ENCODE results near the gene CFAP300.
A peak's percentile ranks its signal among the peaks of the same experiment; 100 is the strongest.

The CFAP300 gene

DNA sequence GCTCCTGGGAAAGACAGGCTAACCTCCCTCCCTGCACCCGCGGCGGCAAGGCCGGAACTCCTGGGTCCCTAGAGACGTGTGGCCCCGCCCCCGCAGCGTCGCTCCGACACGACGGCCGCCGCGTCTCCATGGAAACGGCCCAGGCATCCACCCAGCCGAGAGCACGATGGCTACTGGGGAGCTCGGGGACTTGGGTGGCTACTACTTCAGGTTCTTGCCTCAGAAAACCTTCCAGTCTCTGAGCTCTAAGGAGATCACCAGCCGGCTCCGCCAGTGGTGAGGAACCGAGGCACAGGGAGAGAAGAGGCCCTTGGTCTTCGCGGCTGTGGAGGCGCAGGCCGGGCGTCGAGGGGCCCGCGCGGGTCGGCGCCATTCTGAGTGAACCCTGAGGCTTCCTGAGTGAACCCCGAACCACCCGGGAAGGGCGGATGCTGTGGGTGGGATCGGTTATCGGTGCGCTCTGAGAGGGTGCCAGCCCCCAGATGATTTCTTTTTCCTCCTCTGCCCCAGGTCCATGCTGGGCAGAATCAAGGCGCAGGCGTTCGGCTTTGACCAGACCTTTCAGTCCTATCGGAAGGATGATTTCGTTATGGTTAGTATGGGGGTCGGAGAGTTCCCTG lies at the start of gene CFAP300:
TSS of gene CFAP300 (plus strand) at position 133 of the 620 bp plus-strand sequence. CDS start at position 167, 34 bp downstream.
- peak; percentile 80 to 92 for DNase-seq

DNA sequence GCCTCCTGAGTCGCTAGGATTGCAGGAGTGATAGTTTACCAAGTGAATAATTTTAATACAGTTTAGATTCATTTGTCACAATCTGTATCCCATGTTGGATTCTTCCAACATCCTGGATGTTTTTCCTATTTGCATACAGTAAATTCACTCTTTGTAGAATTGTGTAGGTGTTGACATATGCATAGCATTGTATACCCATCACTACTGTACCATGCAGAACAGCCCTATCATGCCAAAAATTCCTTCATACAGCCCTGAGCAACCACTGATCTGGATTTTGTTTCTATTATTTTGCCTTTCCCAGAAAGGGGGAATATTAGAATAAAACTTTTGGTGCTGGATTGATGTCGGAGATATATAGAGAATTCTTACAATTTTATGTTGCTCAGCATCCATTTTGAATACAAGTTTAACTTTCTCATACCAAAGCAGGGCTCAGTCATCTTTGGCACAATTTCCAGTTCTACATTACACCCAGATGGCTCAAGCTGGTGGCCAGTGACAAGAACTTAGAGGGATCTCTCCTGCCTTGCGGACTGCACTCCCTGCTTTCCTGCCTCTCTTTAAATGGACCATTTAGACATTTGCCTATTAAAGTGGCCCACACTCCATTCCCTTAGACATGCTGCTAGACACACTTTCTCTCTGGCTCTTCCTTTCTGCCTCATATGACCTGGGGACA lies 45.4 kb upstream of the CFAP300 start:
- DNase-seq = no peak

DNA sequence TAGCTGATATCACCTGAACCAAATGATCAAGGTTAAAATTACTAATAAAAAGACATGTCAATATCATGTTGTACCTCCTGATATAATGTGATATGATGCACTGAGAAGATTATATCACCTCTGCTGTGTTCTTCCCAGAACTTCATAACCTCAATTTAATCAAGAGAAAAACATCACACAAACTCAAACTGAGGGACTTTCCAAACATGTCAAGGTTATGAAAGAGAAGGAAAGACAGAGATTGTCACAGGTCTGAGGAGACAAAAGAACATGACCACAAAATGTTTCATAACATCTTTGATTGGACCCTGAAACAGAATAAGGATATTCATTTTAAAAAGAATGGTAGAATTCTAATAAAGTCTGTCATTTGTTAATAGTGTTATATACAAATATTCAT lies 43.0 kb upstream of the CFAP300 start:
- no peak for DNase-seq

DNA sequence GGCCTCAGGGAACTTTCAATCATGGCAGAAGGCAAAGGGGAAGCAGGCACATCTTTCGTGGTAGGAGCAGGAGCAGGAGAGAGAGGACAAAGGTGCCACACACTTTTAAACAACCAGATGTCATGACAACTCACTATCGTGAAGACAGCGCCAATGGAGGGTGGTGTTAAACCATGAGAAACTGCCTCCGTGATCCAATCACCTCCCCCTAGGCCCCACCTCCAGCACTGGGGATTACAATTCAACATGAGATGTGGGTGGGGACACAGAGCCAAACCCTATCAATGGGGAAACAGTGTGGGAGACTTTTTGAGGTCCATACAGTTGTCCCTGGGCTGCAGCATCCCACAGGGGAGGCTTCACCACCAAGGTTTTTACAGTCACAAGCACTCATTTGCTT lies 41.9 kb upstream of the CFAP300 start:
- no peak for DNase-seq

GRCh38 chr11:102006835-102007566 lies 40.2 kb upstream of the CFAP300 start:
- DNase-seq = peak in 1 of 2 experiments; percentile 12

DNA sequence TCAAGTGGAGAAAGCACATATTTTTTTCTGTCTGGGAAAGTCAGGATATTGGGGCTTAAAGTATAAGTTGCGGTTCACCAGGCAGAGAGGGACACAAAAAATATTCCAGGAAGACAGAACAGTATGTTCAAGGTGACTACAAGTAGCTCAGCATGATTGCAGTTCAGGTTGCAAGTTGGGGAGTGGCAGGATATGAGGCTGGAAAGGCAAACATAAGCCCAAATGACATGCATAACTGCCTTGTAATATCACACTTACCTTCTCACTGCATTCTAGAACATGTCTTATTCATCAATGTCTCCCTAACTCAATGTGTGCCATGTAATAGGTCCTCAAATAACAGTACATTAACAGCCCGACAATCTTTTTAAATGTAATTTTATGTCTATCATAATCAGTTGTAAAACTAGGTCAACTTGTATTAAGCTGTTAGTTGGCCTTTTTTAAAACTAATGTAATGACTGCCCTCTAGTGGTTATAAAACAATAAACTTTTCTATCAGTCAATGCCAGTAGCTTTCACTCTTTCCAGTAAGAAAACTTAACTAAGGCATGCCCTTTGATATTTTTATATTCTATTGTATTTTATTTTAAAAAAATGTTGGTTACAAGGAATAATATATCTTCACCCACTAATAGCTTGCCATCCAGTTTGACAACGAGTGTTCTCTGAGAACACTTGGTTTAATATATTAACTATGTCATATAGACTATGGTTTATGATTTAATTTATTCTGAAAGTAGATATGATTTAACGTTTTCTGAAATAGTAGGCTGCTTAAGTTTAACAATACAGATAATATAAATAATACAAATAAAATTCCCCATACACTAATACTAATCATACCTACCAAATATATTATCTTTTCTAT lies 39.4 kb upstream of the CFAP300 start:
- DNase-seq = peak; percentile 16 to 51

DNA sequence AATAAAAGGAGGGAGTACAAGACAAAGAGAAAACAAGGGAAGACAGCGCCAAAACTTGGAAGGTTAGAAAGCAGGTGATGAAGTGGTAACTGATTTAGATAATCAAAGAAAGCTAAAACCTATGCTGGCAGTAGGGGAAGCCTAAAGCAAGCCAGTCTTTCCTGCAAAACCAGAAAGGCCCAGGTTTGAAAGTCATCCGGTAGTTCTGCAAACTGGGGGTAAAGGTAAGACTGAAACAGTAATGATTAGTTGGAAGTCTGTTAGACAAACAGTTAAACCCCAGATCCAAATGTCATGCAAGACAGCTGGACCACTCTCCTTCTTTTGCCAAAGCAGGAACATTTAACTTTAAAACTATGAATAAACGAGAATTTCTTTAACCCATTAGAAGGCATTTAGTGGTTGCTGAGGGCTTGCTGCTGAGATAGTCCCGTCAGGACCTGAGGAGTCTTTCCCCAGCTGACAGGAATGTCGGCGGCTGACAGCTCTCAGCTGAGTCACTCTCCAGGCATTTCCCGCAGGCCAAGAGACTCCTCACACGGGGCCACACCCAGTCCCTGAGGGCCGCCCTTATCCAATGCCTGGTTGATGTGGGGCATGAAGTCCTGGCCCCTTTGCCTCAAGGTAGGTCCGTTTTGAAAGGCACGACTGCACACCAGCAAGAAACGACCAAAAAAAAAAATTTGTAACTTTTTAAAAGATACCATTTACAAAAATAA lies 36.3 kb upstream of the CFAP300 start:
- no peak for DNase-seq

- no peak for DNase-seq
Observed at GRCh38 chr11:102012946-102013345, 34.3 kb upstream of the CFAP300 start.

GRCh38 chr11:102014756-102015155 lies 32.5 kb upstream of the CFAP300 start:
- no peak for DNase-seq

DNA sequence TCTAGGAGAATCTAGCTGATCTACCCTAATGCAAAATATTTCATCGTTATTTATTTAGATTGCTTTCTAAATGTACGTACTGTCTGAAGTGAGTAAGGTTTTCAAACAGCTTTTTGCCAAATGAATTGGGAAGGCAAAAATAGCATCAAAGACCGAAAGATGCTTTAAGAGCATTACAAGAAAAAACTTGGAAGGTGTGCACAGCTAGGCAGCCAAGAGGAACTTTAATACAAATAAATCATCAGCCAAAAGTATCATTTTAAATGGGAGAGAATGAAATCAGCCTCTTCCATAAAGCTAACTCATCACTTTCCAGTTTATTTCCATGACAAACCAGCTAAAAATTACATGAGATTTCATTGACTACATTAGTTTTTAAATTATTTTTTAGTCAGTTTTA lies 30.2 kb upstream of the CFAP300 start:
- DNase-seq = no peak

DNA sequence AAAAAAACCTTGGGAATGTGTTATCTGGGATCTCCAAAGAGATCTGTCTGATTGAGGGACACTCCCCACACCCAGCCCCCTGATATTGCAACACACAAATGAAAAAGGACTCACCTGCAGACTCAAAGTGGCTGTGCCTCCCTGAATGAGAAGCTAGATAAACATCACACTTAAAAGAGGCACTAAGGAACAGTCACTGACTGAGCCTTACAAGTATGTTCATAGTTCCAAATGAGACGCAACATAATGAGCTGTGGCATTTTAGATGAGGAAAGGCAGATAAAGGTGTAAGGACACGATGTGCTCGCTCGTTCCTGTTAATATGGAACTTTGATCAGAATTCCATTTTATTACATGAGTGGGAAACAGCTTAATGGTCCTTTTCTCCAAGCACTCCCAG lies 21.0 kb upstream of the CFAP300 start:
- no peak for DNase-seq

- no peak for DNase-seq
Observed at GRCh38 chr11:102026959-102027358, 20.3 kb upstream of the CFAP300 start.

DNA sequence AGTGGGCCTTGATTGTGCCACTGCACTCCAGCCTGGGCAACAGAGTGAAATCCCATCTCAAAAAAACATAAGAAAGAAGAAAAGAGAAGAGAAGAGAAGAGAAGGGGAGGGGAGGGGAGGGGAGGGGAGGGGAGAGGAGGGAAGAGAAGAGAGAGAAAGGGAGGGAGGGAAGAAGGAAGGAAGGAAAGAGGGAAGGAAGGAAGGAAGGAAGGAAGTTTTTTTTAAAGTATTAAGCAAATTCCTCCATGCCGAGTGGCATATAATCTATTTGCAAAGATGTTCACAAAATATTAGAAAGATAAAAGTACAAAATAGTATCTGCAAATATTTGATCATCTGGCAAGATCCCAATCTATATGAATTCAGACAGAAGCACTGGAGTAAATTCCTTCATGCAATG lies 10.5 kb upstream of the CFAP300 start:
- DNase-seq = no peak

DNA sequence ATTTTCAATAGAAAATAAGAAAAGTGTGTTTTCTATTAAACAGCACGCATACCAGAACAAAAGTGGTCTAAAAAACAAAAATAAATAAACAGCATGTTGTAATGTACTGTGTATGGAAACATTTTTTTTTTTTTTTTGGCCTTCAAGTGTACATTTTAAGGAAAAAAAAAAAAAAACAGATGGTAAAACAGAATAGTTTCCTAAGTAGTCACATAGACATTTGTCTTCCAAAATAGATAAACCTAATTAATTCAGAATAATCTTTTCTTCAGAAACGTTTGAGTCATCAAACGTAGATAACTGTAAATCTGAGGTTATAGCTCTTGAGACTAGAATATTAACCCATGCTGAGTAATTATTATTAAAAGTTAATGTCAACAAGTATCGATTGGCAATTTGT lies 396 bp upstream of the CFAP300 start:
- DNase-seq = no peak

- no peak for DNase-seq
Observed at GRCh38 chr11:102050927-102051575, 3.8 kb downstream of the CFAP300 start.

DNA sequence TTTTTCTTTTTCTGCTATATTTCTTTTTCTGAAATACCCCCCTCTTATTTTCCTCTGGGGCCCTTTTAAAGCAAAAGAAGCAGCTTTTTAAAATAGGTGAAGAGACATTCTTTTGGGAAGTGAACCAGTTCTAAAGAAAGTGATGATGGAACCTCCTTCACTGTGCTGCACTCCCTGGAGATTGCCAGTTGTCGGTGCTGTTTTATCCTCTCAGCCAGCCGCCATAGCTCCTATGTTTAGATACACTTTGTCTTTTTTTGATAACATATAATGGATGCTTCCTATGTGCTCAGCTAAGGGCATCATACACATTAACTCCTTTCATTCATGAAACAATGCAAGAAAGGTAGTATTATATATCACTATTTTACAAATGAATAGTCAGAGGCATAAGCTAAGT lies 14.0 kb downstream of the CFAP300 start:
- DNase-seq = no peak

- no peak for DNase-seq
Observed at GRCh38 chr11:102062106-102062505, 14.9 kb downstream of the CFAP300 start.

DNA sequence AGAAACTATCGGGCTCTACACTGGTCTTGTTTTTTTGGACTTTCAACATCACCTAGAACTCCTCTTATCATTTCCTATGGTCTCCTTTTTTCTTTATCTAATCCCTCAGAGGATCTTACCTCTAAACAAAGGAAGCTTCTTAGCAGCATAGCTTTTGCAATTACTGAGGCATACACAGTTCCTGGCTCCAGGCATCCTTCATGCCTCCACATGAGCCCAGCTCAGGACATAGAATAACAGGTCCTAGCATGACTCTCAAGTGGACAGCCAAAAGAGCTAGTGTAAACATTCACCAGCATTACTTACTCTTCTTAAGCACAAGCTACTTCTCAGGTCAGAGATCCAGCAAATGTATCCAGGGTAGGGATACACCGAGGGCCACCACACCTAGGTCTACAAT lies 17.1 kb downstream of the CFAP300 start:
- no peak for DNase-seq

DNA sequence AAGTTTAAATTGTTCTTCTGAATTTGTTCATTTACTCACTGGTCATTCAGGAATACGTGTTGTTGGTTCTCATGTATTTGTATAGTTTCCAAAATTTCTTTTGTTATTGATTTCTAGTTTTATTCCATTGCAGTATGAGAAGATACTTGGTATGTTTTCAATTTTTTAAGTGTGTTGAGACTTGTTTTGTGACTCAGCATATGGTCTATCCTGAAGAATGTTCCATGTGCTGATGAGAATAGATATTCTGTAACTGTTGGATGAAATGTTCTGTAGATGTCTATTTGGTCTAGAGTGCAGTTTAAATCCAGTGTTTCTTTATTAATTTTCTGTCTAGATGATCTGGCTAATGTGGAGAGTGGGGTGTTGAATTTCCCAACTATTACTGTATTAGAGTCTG lies 23.5 kb downstream of the CFAP300 start:
- DNase-seq = no peak

DNA sequence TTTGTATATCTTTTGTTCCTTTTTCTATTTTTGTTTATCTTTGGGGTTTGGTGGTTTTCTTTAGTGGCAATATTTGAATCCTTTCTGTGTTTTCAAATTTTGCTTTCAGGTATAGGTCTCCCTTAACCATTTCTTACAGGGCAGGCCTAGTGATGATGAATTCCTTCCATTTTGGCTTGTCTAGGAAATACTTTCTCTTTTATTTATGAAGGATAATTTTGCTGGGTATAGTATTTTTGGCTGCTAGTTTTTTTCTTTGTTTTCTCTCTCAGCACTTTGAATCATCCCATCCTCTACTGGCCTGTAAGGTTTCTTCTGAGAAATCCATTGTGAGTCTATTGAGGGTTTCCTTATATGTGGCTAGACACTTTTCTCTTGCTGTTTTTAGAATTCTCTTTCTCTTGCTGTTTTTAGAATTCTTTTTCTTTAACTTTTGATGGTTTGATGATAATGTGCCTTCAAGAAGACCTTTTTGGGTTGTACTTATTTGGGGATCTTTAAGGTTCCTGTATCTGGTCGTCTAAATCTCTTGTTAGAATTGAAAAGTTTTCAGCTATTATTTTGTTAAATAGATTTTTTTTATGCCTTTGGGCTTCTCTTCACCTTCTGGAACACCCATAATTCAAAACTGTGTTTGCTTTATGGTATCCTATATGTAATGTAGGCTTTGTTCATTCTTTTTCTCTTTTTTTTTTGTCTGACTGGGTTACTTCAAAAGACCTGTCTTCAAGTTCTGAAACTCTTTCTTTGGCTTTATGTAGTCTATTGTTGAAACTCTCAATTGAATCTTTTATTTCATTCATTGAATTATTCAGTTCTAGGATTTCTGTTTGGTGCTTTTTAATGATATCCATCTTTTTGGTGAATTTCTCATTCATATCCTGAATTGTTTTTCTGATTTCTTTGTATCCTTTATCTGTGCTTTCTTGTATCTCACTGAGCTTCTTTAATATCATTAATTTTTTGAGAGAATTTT lies 24.5 kb downstream of the CFAP300 start:
- DNase-seq = no peak

GRCh38 chr11:102073253-102073652 lies 26.0 kb downstream of the CFAP300 start:
- DNase-seq = no peak

Data from NCI-H1930 (cell line).